Prostate gland (tissue), 2 donors: ENCODE results near the gene MAP4K5.

Experiments
- POLR2AphosphoS5 ChIP-seq: sonication (generic); formaldehyde crosslinking; IDR thresholded peaks from one replicate; pipeline ENCODE4 v1.6.1; 2017; ENCODE audit warnings: antibody characterized with exemption
- TF ChIP-seq, protein P1 (sequence below), 4 experiments: fragments of 200-600 bp in 2 of 4; fragments of 450-650 bp in 2 of 4; sonication (generic) in 2 of 4; IDR thresholded peaks; 1 replicate in 3 of 4; 2 replicates in 1 of 4; pipeline ENCODE4 v1.5.1; 2016 to 2019; ENCODE audit warnings: antibody characterized with exemption in 4 of 4, mild to moderate bottlenecking in 2 of 4, moderate library complexity in 2 of 4

DNA sequence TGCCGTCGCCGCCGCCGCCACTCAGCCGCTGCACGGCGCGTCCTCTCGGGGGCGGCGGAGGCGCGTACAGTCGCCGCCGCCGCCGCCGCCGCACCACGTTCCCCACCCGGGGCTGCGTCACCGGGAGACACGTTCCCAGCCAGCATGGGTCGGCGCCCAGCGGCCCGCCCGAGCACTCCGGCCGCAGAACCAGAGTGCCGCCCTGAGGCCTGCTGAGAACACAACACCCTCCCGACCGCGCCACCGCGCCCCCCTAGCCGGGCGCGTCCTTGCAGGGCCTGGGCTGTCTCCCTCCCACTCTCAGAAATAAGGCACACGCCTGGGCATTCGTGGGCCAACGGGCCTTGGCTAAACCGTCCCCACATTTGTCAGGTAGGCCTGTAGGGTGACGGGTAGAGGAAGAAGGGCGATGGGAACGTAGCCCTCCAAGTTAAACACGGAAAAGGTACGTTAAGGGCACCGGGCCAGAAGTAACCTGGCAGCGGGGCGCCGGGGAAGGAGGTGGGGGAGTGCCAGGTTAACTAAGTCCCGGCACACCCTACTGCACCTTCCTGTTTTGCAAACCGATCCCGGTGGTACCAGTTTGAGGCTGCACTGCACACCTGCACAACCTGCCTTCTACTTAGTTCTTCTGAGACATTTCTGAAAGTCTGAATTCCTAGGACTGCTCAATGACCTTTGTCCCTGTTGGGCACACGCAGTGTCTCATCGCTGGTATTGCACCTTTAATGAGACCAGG is at the start of gene MAP4K5:
- TF ChIP-seq, protein P1, sequence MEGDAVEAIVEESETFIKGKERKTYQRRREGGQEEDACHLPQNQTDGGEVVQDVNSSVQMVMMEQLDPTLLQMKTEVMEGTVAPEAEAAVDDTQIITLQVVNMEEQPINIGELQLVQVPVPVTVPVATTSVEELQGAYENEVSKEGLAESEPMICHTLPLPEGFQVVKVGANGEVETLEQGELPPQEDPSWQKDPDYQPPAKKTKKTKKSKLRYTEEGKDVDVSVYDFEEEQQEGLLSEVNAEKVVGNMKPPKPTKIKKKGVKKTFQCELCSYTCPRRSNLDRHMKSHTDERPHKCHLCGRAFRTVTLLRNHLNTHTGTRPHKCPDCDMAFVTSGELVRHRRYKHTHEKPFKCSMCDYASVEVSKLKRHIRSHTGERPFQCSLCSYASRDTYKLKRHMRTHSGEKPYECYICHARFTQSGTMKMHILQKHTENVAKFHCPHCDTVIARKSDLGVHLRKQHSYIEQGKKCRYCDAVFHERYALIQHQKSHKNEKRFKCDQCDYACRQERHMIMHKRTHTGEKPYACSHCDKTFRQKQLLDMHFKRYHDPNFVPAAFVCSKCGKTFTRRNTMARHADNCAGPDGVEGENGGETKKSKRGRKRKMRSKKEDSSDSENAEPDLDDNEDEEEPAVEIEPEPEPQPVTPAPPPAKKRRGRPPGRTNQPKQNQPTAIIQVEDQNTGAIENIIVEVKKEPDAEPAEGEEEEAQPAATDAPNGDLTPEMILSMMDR (IDR thresholded peaks at IDR 0.05): peak; percentile 80 to 99 (median 92)
- TF ChIP-seq POLR2AphosphoS5: peak; percentile 75
